IPS-NIHi7 (cell line): ENCODE results near the gene FBXW5.

Source experiments
- DNase-seq: peaks from one replicate; pipeline ENCODE4 v3.0.0; 2012; ENCODE audit warnings: mixed read lengths; ENCODE audit errors: extremely low spot score

Gene FBXW5

GRCh38 chr9:136910197-136910900, 34.2 kb downstream of the FBXW5 start:
- no peak for DNase-seq

GRCh38 chr9:136907011-136907914, 37.3 kb downstream of the FBXW5 start:
- no peak for DNase-seq

- DNase-seq = no peak
These were observed 38.3 kb downstream of the FBXW5 start for GRCh38 chr9:136906266-136906665.

GRCh38 chr9:136903041-136903554, 41.4 kb downstream of the FBXW5 start:
- no peak for DNase-seq

GRCh38 chr9:136902259-136902821, 42.2 kb downstream of the FBXW5 start:
- no peak for DNase-seq

- no peak for DNase-seq
These were observed 42.9 kb downstream of the FBXW5 start for GRCh38 chr9:136901516-136902258.

- DNase-seq = no peak
These were observed 43.5 kb downstream of the FBXW5 start for GRCh38 chr9:136900988-136901515.

GRCh38 chr9:136900556-136900955, 44.0 kb downstream of the FBXW5 start:
- DNase-seq = no peak

- DNase-seq = no peak
These were observed 45.3 kb downstream of the FBXW5 start for GRCh38 chr9:136899196-136899595.

- DNase-seq = no peak
These were observed 45.9 kb downstream of the FBXW5 start for GRCh38 chr9:136898483-136899100.

GRCh38 chr9:136896027-136896426, 48.5 kb downstream of the FBXW5 start:
- no peak for DNase-seq

GRCh38 chr9:136890661-136891060, 53.9 kb downstream of the FBXW5 start:
- no peak for DNase-seq
